ENCODE measurements around the gene CRELD2.

DNA sequence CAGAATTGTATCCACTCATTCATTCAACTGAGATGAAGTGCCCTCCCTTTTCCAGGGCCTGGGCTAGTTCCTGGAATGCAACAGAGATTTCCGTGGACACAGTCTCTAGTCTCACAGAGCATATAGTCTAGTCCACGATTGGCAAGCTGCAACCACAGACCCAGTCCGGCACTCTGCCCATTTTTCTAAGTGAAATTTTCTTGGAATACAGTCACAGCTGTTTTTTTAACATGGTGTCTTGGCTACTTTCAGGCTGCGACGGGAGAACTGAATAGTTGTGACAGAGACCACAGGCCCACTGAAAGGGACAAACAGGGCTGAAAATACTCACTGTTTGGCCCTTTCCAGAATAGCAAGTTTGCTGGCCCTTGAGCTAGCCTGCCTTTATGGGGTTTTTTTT, 29.4 kb upstream of the CRELD2 start:
- no peak for TF ChIP-seq CTCF (IDR thresholded peaks at IDR 0.05; ENCODE audit: control extremely low read depth in 1 of 3, insufficient read depth in 1 of 3, low read depth in 1 of 3, low read length in 3 of 3)
- no peak for TF ChIP-seq GTF2F1 (IDR thresholded peaks at IDR 0.05; ENCODE audit: borderline replicate concordance, low read depth, low read length)
- TF ChIP-seq, protein P1, sequence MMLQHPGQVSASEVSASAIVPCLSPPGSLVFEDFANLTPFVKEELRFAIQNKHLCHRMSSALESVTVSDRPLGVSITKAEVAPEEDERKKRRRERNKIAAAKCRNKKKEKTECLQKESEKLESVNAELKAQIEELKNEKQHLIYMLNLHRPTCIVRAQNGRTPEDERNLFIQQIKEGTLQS (IDR thresholded peaks at IDR 0.05; ENCODE audit: insufficient read depth, low read depth, low read length), result no peak
- TF ChIP-seq SP1 (IDR thresholded peaks at IDR 0.05; ENCODE audit: low read depth, low read length), result no peak
- TF ChIP-seq SIN3A (conservative IDR thresholded peaks at IDR 0.05 in 1 of 2, IDR thresholded peaks at IDR 0.05 in 1 of 2; ENCODE audit: low read depth in 1 of 2, low read length in 2 of 2), result no peak
- TF ChIP-seq EZH2 (IDR thresholded peaks at IDR 0.05; ENCODE audit: low read depth, low read length, severe bottlenecking), result no peak
- no peak for TF ChIP-seq POLR2A (IDR thresholded peaks at IDR 0.05; ENCODE audit: control extremely low read depth in 1 of 2, low read depth in 2 of 2, low read length in 2 of 2)
- TF ChIP-seq POLR2AphosphoS5 (IDR thresholded peaks at IDR 0.05; ENCODE audit: low read depth, low read length), result no peak
- no peak for TF ChIP-seq FOSL1 (IDR thresholded peaks at IDR 0.05; ENCODE audit: insufficient read depth, low read depth, low read length)
